Cardiac muscle cell (in vitro differentiated cells and primary cell): ENCODE measurements around the gene DOC2B. TPM values are rescaled to one million over a fixed set of nuclear protein-coding genes. Genes with fewer than 3 reads are reported as not detected.
A peak's percentile ranks its signal among the peaks of the same experiment; 100 is the strongest.
"Not testable (repeated sequence)": the region's sequence is repeated elsewhere in the genome, so short reads cannot be mapped to it uniquely, and the experiment has no call there.

Experiments used
- DNase-seq, 2 donors: peaks; one replicate each; pipeline versions ENCODE4 v3.0.0 to v3.0.0-alpha.2; 2010 to 2017; ENCODE audit warnings: low read depth in 1 of 2, low spot score in 1 of 2
- H3K27ac ChIP-seq: fragments of 200-600 bp; sonication (generic); 2 replicates; pipeline ENCODE4 v1.5.1; 2016
- H3K27me3 ChIP-seq: fragments of 200-600 bp; sonication (generic); 2 replicates; pipeline ENCODE4 v1.6.0; 2016; ENCODE audit warnings: control low read depth
- H3K36me3 ChIP-seq: fragments of 200-600 bp; sonication (generic); 2 replicates; pipeline ENCODE4 v1.5.1; 2016; ENCODE audit warnings: control low read depth
- H3K4me1 ChIP-seq: fragments of 200-600 bp; sonication (generic); 2 replicates; pipeline ENCODE4 v1.8.1; 2017; ENCODE audit warnings: low read depth, mild to moderate bottlenecking, mixed run types
- H3K4me3 ChIP-seq: fragments of 200-600 bp; sonication (generic); 2 replicates; pipeline ENCODE4 v1.5.1; 2016; ENCODE audit warnings: mild to moderate bottlenecking
- H3K9me3 ChIP-seq: fragments of 200-600 bp; sonication (generic); 2 replicates; pipeline ENCODE4 v1.5.1; 2017; ENCODE audit warnings: low read depth, mild to moderate bottlenecking, control low read depth
- CTCF ChIP-seq: IDR thresholded peaks from 2 replicates; pipeline ENCODE4 v1.5.1; 2012; ENCODE audit warnings: low read depth, mild to moderate bottlenecking, low read length
- polyA plus RNA-seq: library from polyadenylated mRNA; unstranded; fragments of >200 nt; fragmentation: Nextera tagmentation; extraction: Ambion mirVana; gene quantifications from 2 replicates; pipeline ENCODE4 v1.2.1, GENCODE V29; 2016
- total RNA-seq: library from RNA; depleted of rRNA; stranded (reverse); fragments of >200 nt; gene quantifications from 2 replicates; pipeline ENCODE4 v1.2.3, GENCODE V29; 2016

The DOC2B gene
- total and polyA plus RNA-seq, 2 experiments from 2014 or later: 0.21 to 1.6 TPM

- no peak for DNase-seq
- Histone ChIP-seq H3K36me3 (no peaks in the 10 kb centered on the region), H3K4me3 (no peak overlapping the region), H3K27me3 (no peaks in the 10 kb centered on the region), H3K4me1 (no peaks in the 10 kb centered on the region), H3K9me3 (no peaks in the 10 kb centered on the region), H3K27ac (no peak overlapping the region)
- no peak for TF ChIP-seq CTCF
Observed at GRCh38 chr17:200586-200985, 19.1 kb upstream of the DOC2B start.

GRCh38 chr17:199806-200545 is 18.5 kb upstream of the DOC2B start:
- H3K36me3 ChIP-seq: no peaks in the 10 kb centered on the region
- H3K4me1 ChIP-seq: no peaks in the 10 kb centered on the region
- no peaks in the 10 kb centered on the region for H3K27me3 ChIP-seq
- H3K9me3 ChIP-seq: no peaks in the 10 kb centered on the region
- no peak overlapping the region for H3K4me3 ChIP-seq
- no peak overlapping the region for H3K27ac ChIP-seq
- TF ChIP-seq CTCF: no peak
- DNase-seq: no peak

- no peaks in the 10 kb centered on the region for H3K9me3 ChIP-seq
- no peaks in the 10 kb centered on the region for H3K36me3 ChIP-seq
- no peaks in the 10 kb centered on the region for H3K27me3 ChIP-seq
- no peak for TF ChIP-seq CTCF
- no peaks in the 10 kb centered on the region for H3K4me1 ChIP-seq
- peak in 1 of 2 donors; percentile 31 for DNase-seq
- H3K4me3 ChIP-seq: no peak overlapping the region
- no peak overlapping the region for H3K27ac ChIP-seq
Observed at GRCh38 chr17:199191-199604, 17.7 kb upstream of the DOC2B start.

- not testable (repeated sequence) for H3K27me3 ChIP-seq, H3K27ac ChIP-seq, DNase-seq, H3K36me3 ChIP-seq, H3K4me1 ChIP-seq, H3K4me3 ChIP-seq, H3K9me3 ChIP-seq
Observed at GRCh38 chr17:198225-198624, 16.8 kb upstream of the DOC2B start.

GRCh38 chr17:197352-197751 is 15.9 kb upstream of the DOC2B start:
- Histone ChIP-seq H3K36me3 (no peaks in the 10 kb centered on the region), H3K4me3 (no peak overlapping the region), H3K27me3 (no peaks in the 10 kb centered on the region), H3K4me1 (no peaks in the 10 kb centered on the region), H3K9me3 (no peaks in the 10 kb centered on the region), H3K27ac (no peak overlapping the region)
- DNase-seq: no peak
- no peak for TF ChIP-seq CTCF

GRCh38 chr17:194828-195602 is 13.6 kb upstream of the DOC2B start:
- no peak for TF ChIP-seq CTCF
- no peak for DNase-seq
- H3K27me3 ChIP-seq: no peaks in the 10 kb centered on the region
- H3K4me3 ChIP-seq: no peak overlapping the region
- no peaks in the 10 kb centered on the region for H3K36me3 ChIP-seq
- no peaks in the 10 kb centered on the region for H3K9me3 ChIP-seq
- H3K4me1 ChIP-seq: no peaks in the 10 kb centered on the region
- H3K27ac ChIP-seq: no peak overlapping the region
